Fibroblast of the aortic adventitia (primary cell): ENCODE data around the gene BRD7. TPM values are rescaled to one million over a fixed set of nuclear protein-coding genes. Genes with fewer than 3 reads are reported as not detected.

Source experiments
- DNase-seq: peaks from one replicate; pipeline ENCODE4 v3.0.0-alpha.2; 2010; ENCODE audit warnings: low read depth
- H3K4me3 ChIP-seq: 2 replicates; pipeline ENCODE4 v1.5.1; 2011; ENCODE audit warnings: low read depth, mild to moderate bottlenecking, control low read depth, low read length, moderate library complexity
- total RNA-seq: library from RNA; depleted of rRNA; stranded (reverse); fragments of >200 nt; gene quantifications from 2 replicates; pipeline ENCODE4 v1.2.3, GENCODE V29; 2012; ENCODE audit warnings: low replicate concordance
- TF ChIP-seq, protein P1 (sequence below): IDR thresholded peaks from 2 replicates; pipeline ENCODE4 v1.5.1; 2011; ENCODE audit warnings: mild to moderate bottlenecking, low read length, control low read depth, inconsistent platforms; ENCODE audit not compliant: insufficient read depth

Gene BRD7
- total RNA-seq, 1 donor: 34.0 TPM

DNA sequence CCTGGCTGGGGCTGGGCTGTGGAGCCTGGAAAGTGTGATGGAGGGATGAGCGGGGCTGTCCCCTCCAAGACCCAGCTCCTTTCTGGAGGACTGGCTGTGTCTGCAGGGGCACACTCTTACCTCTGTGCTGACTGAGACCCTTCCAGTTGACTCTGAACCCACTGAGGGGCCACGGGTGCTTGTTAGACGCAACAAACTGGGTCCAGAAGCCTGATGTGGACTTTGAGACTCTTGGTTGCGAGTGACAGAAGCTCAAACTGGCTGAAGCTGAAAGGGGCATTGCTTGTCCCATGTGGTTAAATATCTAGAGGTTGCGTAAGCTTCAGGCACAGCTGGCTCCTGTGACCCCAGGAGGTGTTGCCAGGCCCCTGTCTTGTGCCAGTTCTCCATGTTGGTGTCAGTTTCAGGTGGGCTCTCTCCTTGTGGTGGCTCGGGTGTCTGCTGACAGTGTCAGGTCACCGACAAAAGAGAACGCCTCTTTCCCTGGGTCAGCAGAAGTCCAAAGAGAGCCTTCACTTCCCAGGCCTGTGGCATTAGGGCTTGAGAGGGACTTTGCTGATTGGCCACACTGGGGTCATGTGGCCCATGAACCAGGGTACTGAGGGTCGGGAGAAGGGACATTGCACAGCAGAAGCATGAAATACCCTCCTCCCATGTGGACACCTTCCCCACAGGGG, 85.7 kb downstream of the BRD7 start:
- DNase-seq: no peak
- no peak overlapping the region for H3K4me3 ChIP-seq
- TF ChIP-seq, protein P1, sequence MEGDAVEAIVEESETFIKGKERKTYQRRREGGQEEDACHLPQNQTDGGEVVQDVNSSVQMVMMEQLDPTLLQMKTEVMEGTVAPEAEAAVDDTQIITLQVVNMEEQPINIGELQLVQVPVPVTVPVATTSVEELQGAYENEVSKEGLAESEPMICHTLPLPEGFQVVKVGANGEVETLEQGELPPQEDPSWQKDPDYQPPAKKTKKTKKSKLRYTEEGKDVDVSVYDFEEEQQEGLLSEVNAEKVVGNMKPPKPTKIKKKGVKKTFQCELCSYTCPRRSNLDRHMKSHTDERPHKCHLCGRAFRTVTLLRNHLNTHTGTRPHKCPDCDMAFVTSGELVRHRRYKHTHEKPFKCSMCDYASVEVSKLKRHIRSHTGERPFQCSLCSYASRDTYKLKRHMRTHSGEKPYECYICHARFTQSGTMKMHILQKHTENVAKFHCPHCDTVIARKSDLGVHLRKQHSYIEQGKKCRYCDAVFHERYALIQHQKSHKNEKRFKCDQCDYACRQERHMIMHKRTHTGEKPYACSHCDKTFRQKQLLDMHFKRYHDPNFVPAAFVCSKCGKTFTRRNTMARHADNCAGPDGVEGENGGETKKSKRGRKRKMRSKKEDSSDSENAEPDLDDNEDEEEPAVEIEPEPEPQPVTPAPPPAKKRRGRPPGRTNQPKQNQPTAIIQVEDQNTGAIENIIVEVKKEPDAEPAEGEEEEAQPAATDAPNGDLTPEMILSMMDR: no peak

DNA sequence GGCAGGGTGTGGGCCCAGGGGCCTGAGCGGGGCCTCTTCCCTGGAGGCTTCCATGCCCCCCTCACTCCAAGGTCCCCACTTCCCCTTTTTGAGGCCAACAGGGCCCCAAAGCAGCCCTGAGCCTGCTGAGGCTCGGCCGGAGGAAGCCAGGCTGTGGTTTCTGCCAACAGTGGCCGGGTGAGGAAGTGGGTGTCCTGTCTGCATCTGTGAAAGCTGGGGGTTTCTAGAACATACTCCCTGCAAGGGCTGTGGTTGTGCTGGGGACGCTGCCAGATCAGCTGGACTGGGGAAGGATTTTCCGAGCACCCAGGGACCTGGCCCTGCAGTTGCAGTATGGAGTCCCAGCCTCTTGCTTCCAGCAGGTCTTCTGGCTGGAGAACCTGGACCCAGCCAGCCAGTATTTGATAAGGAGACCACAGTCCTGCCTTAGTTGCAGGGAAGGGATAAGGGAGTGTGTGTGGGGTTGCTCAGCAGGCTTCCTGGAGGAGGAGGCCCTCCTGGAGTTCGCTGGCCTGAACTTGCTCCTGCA, 86.7 kb downstream of the BRD7 start:
- DNase-seq: peak; percentile 52
- no peak overlapping the region for H3K4me3 ChIP-seq

DNA sequence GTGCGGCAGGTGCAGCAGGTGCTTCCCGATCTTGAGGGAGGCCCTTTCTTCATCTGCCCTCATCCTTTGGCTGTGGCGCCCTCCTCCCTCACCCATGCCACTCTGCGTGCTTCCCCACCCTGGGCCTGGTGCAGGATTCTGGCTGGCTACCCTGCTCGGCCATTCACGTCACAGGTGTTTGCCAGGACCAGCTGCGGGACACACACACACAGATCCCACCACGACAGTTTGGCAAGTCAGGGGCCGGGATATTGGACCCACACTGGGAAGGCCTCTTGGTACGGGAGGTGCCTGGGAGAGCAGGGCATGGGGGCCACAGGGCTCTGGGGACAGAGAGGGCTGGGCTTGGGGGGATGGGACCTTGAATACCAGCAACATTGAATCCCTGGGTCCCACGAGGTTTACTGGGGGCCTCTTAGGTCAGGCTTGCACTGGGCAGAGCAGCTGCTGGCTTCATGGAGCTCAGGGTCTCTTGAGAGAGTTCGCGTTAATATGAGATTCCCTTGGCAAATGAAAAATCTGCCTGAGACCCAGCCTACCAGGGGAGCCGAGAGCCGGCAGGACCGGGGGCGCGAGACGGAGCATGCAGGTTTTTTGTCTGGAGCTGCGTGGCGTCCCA, 87.3 kb downstream of the BRD7 start:
- TF ChIP-seq, protein P1: no peak
- no peak overlapping the region for H3K4me3 ChIP-seq
- DNase-seq: no peak

More for the DNA sequence above, 86.7 kb downstream of the BRD7 start:
- TF ChIP-seq, protein P1: no peak

DNA sequence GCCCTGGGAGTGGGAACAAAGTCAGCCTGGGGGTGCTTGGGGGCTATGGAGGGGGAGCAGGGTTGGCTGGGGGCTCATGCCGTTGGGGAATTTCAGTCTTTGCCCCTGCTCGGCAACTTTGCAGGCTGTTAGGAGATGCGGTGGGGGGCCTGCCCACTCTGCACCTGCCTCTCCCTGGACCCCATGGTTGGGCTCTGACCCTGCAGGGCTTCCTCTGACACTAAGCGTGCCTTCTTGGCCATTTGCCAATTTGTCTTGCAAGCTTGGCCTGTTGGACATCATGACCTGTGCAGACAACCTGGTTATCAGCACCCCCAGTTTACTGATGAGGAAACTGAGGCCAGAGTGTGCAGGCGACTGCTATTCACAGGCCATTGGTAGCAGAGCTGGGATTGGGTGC, 87.9 kb downstream of the BRD7 start:
- H3K4me3 ChIP-seq: no peak overlapping the region
- TF ChIP-seq, protein P1: no peak
- DNase-seq: no peak

DNA sequence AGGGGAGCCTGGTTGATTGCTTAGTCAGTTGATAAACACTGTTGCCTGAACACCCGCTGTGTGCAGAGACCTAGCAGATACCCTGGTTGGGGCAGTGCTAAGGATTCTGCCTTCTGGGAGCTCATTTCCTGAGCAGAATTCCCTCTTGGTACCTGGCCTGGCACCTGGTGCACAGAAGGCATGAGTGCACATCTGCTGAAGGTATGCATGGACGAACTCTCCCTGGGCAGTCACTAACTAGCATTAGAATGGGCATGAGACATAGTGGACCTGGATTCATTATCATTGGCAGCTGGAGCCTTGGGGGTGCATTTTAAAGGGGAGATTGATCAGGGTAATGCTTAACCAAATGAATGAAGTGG, 89.3 kb downstream of the BRD7 start:
- TF ChIP-seq, protein P1: no peak
- no peak overlapping the region for H3K4me3 ChIP-seq
- DNase-seq: no peak

DNA sequence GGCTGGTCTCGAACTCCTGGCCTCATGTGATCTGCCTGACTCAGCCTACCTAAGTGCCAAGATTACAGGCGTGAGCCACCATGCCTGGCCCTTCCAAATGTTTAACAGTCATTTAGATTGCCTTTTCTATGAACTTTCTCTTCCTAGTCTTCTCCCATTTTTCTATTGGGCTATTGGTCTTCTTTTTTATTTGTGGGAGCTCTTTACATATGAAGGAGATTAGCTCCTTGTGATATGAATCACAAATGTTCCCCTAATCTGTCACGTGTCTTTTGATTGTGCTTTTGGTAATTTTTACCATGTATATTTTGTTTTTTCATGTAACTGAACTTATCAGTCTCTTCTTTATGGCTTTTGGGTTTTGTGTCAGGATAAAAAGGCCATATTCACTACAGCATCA, 90.5 kb downstream of the BRD7 start:
- no peak for DNase-seq
- H3K4me3 ChIP-seq: no peak overlapping the region
- TF ChIP-seq, protein P1: no peak
